ENCODE measurements around the gene LNX2. TPM values are rescaled to one million over a fixed set of nuclear protein-coding genes. Genes with fewer than 3 reads are reported as not detected.

Gene LNX2
- total RNA-seq, 2 donors from 2014 or later, result 13.9 to 15.6 TPM

GRCh38 chr13:27562457-27562856 lies 57.9 kb downstream of the LNX2 start:
- TF ChIP-seq CTCF (conservative IDR thresholded peaks at IDR 0.05), result no peak
- no peak overlapping the region for H3K4me3 Mint-ChIP-seq

GRCh38 chr13:27559719-27560118 lies 60.6 kb downstream of the LNX2 start:
- no peak overlapping the region for H3K4me3 Mint-ChIP-seq
- no peak overlapping the region for H3K4me3 ChIP-seq (ENCODE audit: low read length)
- peaks cover 20% of the 10 kb centered on the region for H3K27me3 ChIP-seq (ENCODE audit: control insufficient read depth, insufficient read depth, low read length, poor library complexity, severe bottlenecking)
- H3K4me1 Mint-ChIP-seq, result peaks cover 19% of the 10 kb centered on the region
- H3K9ac ChIP-seq (ENCODE audit: extremely low read depth, low read length, poor library complexity, severe bottlenecking), result no peak overlapping the region
- peaks cover 17% of the 10 kb centered on the region for H3K9me3 ChIP-seq (ENCODE audit: control insufficient read depth, low read length)
- TF ChIP-seq CTCF (conservative IDR thresholded peaks at IDR 0.05), result no peak
- H3K27ac Mint-ChIP-seq, result no peak overlapping the region
- H3K4me1 ChIP-seq (ENCODE audit: control insufficient read depth, insufficient read depth, low read length), result no peaks in the 10 kb centered on the region
- no peak for DNase-seq
- H3K27ac ChIP-seq (ENCODE audit: low read depth, low read length), result no peak overlapping the region
- H3K9me3 Mint-ChIP-seq, result peaks cover 11% of the 10 kb centered on the region
- H3K36me3 Mint-ChIP-seq (ENCODE audit: low read depth), result peaks cover 31% of the 10 kb centered on the region
- 92% methylated on average over 1 of the region's 2 CpGs; no CpG with 5 or more reads in 1 of the 2 experiments for WGBS, 2 experiments (ENCODE audit: insufficient coverage in 1 of 2, insufficient read length in 1 of 2)
- no peaks in the 10 kb centered on the region for H3K27me3 Mint-ChIP-seq (ENCODE audit: insufficient read depth)
- peaks cover 54% of the 10 kb centered on the region for H3K36me3 ChIP-seq (ENCODE audit: control insufficient read depth, insufficient read depth, low read length)

More at GRCh38 chr13:27562457-27562856, 57.9 kb downstream of the LNX2 start:
- Histone ChIP-seq H3K27ac (ENCODE audit: low read depth, low read length) (no peak overlapping the region), H3K27me3 (ENCODE audit: control insufficient read depth, insufficient read depth, low read length, poor library complexity, severe bottlenecking) (peaks cover 20% of the 10 kb centered on the region), H3K4me1 (ENCODE audit: control insufficient read depth, insufficient read depth, low read length) (no peaks in the 10 kb centered on the region), H3K9ac (ENCODE audit: extremely low read depth, low read length, poor library complexity, severe bottlenecking) (no peak overlapping the region), H3K9me3 (ENCODE audit: control insufficient read depth, low read length) (no peaks in the 10 kb centered on the region), H3K36me3 (ENCODE audit: control insufficient read depth, insufficient read depth, low read length) (peaks cover 55% of the 10 kb centered on the region), H3K4me3 (ENCODE audit: low read length) (no peak overlapping the region)
- H3K27ac Mint-ChIP-seq, result no peak overlapping the region
- peaks cover 10% of the 10 kb centered on the region for H3K36me3 Mint-ChIP-seq (ENCODE audit: low read depth)
- WGBS, 2 experiments (ENCODE audit: insufficient coverage in 1 of 2, insufficient read length in 1 of 2), result 94 to 95% methylated on average over 11 of the region's 11 CpGs
- DNase-seq, result no peak
- H3K27me3 Mint-ChIP-seq (ENCODE audit: insufficient read depth), result no peaks in the 10 kb centered on the region
- H3K4me1 Mint-ChIP-seq, result peaks cover 19% of the 10 kb centered on the region
- H3K9me3 Mint-ChIP-seq, result no peaks in the 10 kb centered on the region

GRCh38 chr13:27556109-27556508 lies 64.2 kb downstream of the LNX2 start:
- Mint-ChIP-seq H3K36me3 (ENCODE audit: low read depth) (peaks cover 43% of the 10 kb centered on the region), H3K27me3 (ENCODE audit: insufficient read depth) (no peaks in the 10 kb centered on the region), H3K4me3 (no peak overlapping the region), H3K4me1 (peaks cover 19% of the 10 kb centered on the region), H3K9me3 (peaks cover 11% of the 10 kb centered on the region), H3K27ac (no peak overlapping the region)
- Histone ChIP-seq H3K4me1 (ENCODE audit: control insufficient read depth, insufficient read depth, low read length) (no peaks in the 10 kb centered on the region), H3K4me3 (ENCODE audit: low read length) (no peak overlapping the region), H3K9ac (ENCODE audit: extremely low read depth, low read length, poor library complexity, severe bottlenecking) (no peak overlapping the region), H3K36me3 (ENCODE audit: control insufficient read depth, insufficient read depth, low read length) (peaks cover 59% of the 10 kb centered on the region), H3K9me3 (ENCODE audit: control insufficient read depth, low read length) (peaks cover 17% of the 10 kb centered on the region), H3K27me3 (ENCODE audit: control insufficient read depth, insufficient read depth, low read length, poor library complexity, severe bottlenecking) (peaks cover 20% of the 10 kb centered on the region), H3K27ac (ENCODE audit: low read depth, low read length) (no peak overlapping the region)
- WGBS, 2 experiments (ENCODE audit: insufficient coverage in 1 of 2, insufficient read length in 1 of 2), result 93% methylated on average over 2 of the region's 2 CpGs; no CpG with 5 or more reads in 1 of the 2 experiments
- no peak for DNase-seq
- TF ChIP-seq CTCF (conservative IDR thresholded peaks at IDR 0.05), result no peak

Measured in endodermal cell (in vitro differentiated cells).